ENCODE measurements around the gene FXR2. TPM values are rescaled to one million over a fixed set of nuclear protein-coding genes. Genes with fewer than 3 reads are reported as not detected.

FXR2 gene
- total RNA-seq, 2 donors from 2014 or later: 70.3 to 83.6 TPM

DNA sequence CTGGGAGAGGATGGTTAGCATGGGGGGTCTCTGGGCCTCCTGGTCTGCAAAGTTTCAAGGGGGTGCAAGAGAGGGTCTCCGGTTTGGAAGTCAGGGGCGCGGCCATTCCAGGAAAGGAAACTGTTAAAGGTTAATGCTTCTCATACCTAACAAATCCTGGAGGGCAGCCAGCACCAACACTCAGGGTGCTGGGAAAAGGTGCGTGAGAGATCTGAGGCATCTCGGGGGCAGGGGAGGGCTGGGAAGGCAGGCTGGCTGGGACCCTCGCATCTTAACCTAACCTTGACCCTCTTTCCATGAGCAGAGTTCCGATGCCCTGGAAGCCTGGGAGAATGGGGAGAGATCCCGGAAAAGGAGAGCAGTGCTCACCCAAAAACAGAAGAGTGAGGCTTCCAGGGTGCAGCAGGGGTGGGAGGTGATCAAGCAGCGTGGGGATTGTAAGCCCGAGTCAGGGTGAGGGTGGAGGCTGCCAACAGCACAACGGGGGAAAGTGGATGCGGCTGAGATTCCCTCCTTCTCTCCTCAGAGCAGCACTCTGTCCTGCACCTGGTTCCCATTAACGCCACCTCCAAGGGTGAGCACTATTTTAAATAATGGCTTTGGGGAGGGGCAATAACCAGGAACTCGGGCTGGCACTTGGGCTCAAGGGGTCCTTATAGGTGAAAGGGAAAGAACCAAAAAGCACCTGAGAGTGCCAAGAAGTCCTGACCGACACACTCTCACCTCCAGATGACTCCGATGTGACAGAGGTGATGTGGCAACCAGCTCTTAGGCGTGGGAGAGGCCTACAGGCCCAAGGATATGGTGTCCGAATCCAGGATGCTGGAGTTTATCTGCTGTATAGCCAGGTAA is 55.2 kb downstream of the FXR2 start:
- Histone ChIP-seq H3K27me3 (no peaks in the 10 kb centered on the region), H3K9me3 (no peaks in the 10 kb centered on the region), H3K4me1 (peaks cover 0 to 67% of the 10 kb centered on the region in 2 donors), H3K27ac (peak overlapping the region; percentile 86 to 95), H3K4me3 (peak overlapping the region; percentile 16 to 76), H3K36me3 (peaks cover 15% of the 10 kb centered on the region)
- no peak for DNase-seq (ENCODE audit: low spot score)
- TF ChIP-seq, protein P1, sequence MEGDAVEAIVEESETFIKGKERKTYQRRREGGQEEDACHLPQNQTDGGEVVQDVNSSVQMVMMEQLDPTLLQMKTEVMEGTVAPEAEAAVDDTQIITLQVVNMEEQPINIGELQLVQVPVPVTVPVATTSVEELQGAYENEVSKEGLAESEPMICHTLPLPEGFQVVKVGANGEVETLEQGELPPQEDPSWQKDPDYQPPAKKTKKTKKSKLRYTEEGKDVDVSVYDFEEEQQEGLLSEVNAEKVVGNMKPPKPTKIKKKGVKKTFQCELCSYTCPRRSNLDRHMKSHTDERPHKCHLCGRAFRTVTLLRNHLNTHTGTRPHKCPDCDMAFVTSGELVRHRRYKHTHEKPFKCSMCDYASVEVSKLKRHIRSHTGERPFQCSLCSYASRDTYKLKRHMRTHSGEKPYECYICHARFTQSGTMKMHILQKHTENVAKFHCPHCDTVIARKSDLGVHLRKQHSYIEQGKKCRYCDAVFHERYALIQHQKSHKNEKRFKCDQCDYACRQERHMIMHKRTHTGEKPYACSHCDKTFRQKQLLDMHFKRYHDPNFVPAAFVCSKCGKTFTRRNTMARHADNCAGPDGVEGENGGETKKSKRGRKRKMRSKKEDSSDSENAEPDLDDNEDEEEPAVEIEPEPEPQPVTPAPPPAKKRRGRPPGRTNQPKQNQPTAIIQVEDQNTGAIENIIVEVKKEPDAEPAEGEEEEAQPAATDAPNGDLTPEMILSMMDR (IDR thresholded peaks at IDR 0.05): no peak

DNA sequence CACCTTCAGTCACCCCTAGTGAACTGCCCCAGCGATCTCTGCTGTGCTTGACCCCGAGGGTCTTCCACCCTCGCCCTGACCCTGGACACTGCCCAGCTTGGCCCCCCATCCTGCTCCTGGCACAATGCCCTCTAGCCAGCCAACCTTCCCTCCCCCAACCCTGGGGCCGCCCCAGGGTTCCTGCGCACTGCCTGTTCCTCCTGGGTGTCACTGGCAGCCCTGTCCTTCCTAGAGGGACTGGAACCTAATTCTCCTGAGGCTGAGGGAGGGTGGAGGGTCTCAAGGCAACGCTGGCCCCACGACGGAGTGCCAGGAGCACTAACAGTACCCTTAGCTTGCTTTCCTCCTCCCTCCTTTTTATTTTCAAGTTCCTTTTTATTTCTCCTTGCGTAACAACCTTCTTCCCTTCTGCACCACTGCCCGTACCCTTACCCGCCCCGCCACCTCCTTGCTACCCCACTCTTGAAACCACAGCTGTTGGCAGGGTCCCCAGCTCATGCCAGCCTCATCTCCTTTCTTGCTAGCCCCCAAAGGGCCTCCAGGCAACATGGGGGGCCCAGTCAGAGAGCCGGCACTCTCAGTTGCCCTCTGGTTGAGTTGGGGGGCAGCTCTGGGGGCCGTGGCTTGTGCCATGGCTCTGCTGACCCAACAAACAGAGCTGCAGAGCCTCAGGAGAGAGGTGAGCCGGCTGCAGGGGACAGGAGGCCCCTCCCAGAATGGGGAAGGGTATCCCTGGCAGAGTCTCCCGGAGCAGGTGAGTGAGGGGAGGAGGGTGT is 56.0 kb downstream of the FXR2 start, which contains the start of gene TNFSF13:
Gene TNFSF13, plus strand, starts transcription at position 207 of the 776 bp plus-strand sequence. Its CDS starts 290 bp downstream, at position 497.
- H3K36me3 ChIP-seq: peaks cover 7% of the 10 kb centered on the region
- H3K27ac ChIP-seq: peak within 1 kb of the TSS; percentile 86 to 95
- peak within 1 kb of the TSS; percentile 16 to 76 for H3K4me3 ChIP-seq
- TF ChIP-seq, protein P1 (IDR thresholded peaks at IDR 0.05): no peak
- H3K9me3 ChIP-seq: no peaks in the 10 kb centered on the region
- no peak for DNase-seq (ENCODE audit: low spot score)
- H3K4me1 ChIP-seq: peaks cover 0 to 62% of the 10 kb centered on the region in 2 donors
- H3K27me3 ChIP-seq: no peaks in the 10 kb centered on the region

DNA sequence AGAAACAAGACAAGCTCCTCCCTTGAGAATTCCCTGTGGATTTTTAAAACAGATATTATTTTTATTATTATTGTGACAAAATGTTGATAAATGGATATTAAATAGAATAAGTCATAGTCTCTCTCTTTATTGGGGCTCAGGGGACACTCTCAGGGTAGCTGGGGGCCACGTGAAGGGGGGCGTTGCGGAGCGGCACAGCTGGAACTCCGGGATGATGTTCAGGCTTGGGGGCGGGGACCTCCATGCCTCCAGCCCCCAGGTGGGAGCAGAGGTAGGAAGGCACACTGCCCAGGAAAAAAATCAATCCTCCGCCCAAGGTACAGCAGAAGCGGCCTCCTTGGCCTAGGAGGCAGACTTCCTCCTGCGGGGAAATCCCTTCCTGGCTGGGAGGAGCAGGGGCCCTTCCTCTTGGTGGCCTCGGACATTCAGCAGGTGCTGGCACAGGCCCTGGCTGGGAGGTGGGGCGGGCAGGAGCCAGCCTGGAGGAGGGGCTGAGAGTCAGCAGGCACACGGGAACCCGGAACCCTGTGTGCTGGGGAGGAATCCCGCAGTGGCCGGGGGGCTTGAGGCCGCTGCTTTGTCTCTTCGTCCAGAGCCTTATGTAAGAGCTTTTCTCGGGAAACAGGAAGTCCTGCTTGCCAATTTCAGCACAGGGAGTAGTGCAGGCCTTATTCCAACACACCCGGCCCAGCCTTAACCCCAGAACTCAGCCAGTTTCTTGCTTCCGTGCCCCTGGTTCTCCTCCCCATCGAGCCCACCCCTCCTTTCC is 56.7 kb downstream of the FXR2 start:
- Histone ChIP-seq H3K9me3 (no peaks in the 10 kb centered on the region), H3K27ac (peak overlapping the region; percentile 86 to 95), H3K36me3 (no peaks in the 10 kb centered on the region), H3K4me1 (peaks cover 0 to 54% of the 10 kb centered on the region in 2 donors), H3K27me3 (no peaks in the 10 kb centered on the region), H3K4me3 (peak overlapping the region; percentile 16 to 76)
- peak; percentile 88 for DNase-seq (ENCODE audit: low spot score)
- TF ChIP-seq, protein P1 (IDR thresholded peaks at IDR 0.05): peak in 1 of 2 donors; percentile 15

DNA sequence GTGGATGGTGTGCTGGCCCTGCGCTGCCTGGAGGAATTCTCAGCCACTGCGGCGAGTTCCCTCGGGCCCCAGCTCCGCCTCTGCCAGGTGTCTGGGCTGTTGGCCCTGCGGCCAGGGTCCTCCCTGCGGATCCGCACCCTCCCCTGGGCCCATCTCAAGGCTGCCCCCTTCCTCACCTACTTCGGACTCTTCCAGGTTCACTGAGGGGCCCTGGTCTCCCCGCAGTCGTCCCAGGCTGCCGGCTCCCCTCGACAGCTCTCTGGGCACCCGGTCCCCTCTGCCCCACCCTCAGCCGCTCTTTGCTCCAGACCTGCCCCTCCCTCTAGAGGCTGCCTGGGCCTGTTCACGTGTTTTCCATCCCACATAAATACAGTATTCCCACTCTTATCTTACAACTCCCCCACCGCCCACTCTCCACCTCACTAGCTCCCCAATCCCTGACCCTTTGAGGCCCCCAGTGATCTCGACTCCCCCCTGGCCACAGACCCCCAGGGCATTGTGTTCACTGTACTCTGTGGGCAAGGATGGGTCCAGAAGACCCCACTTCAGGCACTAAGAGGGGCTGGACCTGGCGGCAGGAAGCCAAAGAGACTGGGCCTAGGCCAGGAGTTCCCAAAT is 57.4 kb downstream of the FXR2 start:
- H3K27me3 ChIP-seq: no peaks in the 10 kb centered on the region
- no peaks in the 10 kb centered on the region for H3K9me3 ChIP-seq
- no peaks in the 10 kb centered on the region for H3K36me3 ChIP-seq
- no peak for DNase-seq (ENCODE audit: low spot score)
- H3K27ac ChIP-seq: peak overlapping the region; percentile 86 to 95
- peaks cover 0 to 47% of the 10 kb centered on the region in 2 donors for H3K4me1 ChIP-seq
- TF ChIP-seq, protein P1 (IDR thresholded peaks at IDR 0.05): no peak
- no peak overlapping the region for H3K4me3 ChIP-seq

DNA sequence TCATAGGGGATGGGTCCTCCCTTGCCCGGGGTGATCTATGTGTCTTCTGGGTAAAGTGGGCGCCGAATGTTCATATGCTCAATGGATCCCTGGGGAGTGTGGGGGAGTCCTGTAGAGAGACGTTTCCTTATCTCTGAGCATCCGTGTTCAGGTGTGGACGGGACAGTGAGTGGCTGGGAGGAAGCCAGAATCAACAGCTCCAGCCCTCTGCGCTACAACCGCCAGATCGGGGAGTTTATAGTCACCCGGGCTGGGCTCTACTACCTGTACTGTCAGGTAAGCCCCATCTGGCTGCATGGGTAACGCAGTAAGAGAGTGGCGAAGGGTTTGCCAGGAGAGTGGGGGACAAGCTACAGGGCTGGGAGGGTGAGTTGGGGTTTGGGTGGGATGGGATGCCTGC is 58.1 kb downstream of the FXR2 start:
- Histone ChIP-seq H3K27me3 (no peaks in the 10 kb centered on the region), H3K9me3 (no peaks in the 10 kb centered on the region), H3K4me3 (no peak overlapping the region), H3K27ac (peak overlapping the region in 1 of 2 donors; percentile 86), H3K36me3 (no peaks in the 10 kb centered on the region), H3K4me1 (peaks cover 0 to 45% of the 10 kb centered on the region in 2 donors)
- no peak for DNase-seq (ENCODE audit: low spot score)
- TF ChIP-seq, protein P1 (IDR thresholded peaks at IDR 0.05): no peak

Measured in right atrium auricular region (tissue), 2 donors.